AG09319 (cell line): ENCODE results near the gene FKBP6.
"Not testable (repeated sequence)": the region's sequence is repeated elsewhere in the genome, so short reads cannot be mapped to it uniquely, and the experiment has no call there.

Experiments used
- DNase-seq: peaks from one replicate; pipeline ENCODE4 v3.0.0-alpha.2; 2010; ENCODE audit warnings: low read depth; ENCODE audit errors: extremely low read depth
- CTCF ChIP-seq: IDR thresholded peaks from 2 replicates; pipeline ENCODE4 v1.5.1; 2011; ENCODE audit warnings: low read depth, mild to moderate bottlenecking, inconsistent platforms, low read length, moderate library complexity

Gene FKBP6

GRCh38 chr7:73327922-73328321 is at the start of gene FKBP6, which contains the start of gene TRIM50:
Gene FKBP6, plus strand, starts transcription at chr7:73328161. Its CDS starts 268 bp downstream, at chr7:73328429.
Gene TRIM50, minus strand, starts transcription at chr7:73328082. Its CDS starts 3,295 bp downstream, at chr7:73324787.
- DNase-seq, result not testable (repeated sequence)

- DNase-seq, result not testable (repeated sequence)
Observed at GRCh38 chr7:73297235-73297634, 30.7 kb upstream of the FKBP6 start.

- not testable (repeated sequence) for DNase-seq
Observed at GRCh38 chr7:73297706-73298105, 30.3 kb upstream of the FKBP6 start.

GRCh38 chr7:73299812-73300211 is 28.1 kb upstream of the FKBP6 start:
- DNase-seq, result not testable (repeated sequence)

- DNase-seq, result not testable (repeated sequence)
Observed at GRCh38 chr7:73301108-73301507, 26.9 kb upstream of the FKBP6 start.

- DNase-seq, result not testable (repeated sequence)
Observed at GRCh38 chr7:73302846-73303245, 25.1 kb upstream of the FKBP6 start.

- no peak for DNase-seq
- TF ChIP-seq CTCF, result no peak
Observed at GRCh38 chr7:73303546-73303945, 24.4 kb upstream of the FKBP6 start.

GRCh38 chr7:73304071-73304470 is 23.9 kb upstream of the FKBP6 start:
- no peak for TF ChIP-seq CTCF
- no peak for DNase-seq

GRCh38 chr7:73304612-73305387 is 23.2 kb upstream of the FKBP6 start:
- DNase-seq, result not testable (repeated sequence)

GRCh38 chr7:73307436-73307835 is 20.5 kb upstream of the FKBP6 start:
- no peak for DNase-seq
- no peak for TF ChIP-seq CTCF

- no peak for DNase-seq
- no peak for TF ChIP-seq CTCF
Observed at GRCh38 chr7:73308074-73308664, 19.8 kb upstream of the FKBP6 start.
